ENCODE measurements around the gene RASL10A. TPM values are rescaled to one million over a fixed set of nuclear protein-coding genes. Genes with fewer than 3 reads are reported as not detected.

The RASL10A gene
- total and polyA plus RNA-seq, 2 experiments from 2014 or later: 1.6 to 3.0 TPM

GRCh38 chr22:29309332-29310064 lies 6.0 kb downstream of the RASL10A start:
- Mint-ChIP-seq H3K27me3 (ENCODE audit: insufficient read depth, low read depth, poor library complexity) (peaks cover 30% of the 10 kb centered on the region), H3K9me3 (peaks cover 13% of the 10 kb centered on the region), H3K4me3 (no peak overlapping the region), H3K27ac (no peak overlapping the region), H3K36me3 (ENCODE audit: low read depth) (peaks cover 5% of the 10 kb centered on the region; the same call in 1 of the 3 replicates), H3K4me1 (peaks cover 38% of the 10 kb centered on the region)
- ATAC-seq: no peak
- H3K27ac ChIP-seq (ENCODE audit: low read depth): no peak overlapping the region
- H3F3A ChIP-seq (replicated peaks; ENCODE audit: low read depth): peaks cover 27% of the 10 kb centered on the region
- TF ChIP-seq REST (IDR thresholded peaks at IDR 0.05; ENCODE audit: unreplicated experiment) (no peak), EZH2phosphoT487 (IDR thresholded peaks at IDR 0.05; ENCODE audit: unreplicated experiment) (no peak), POLR2AphosphoS5 (IDR thresholded peaks at IDR 0.05; ENCODE audit: low read depth) (no peak), ZNF114 (CRISPR knock-in tag; IDR thresholded peaks at IDR 0.05) (no peak), EZH2 (IDR thresholded peaks at IDR 0.05; ENCODE audit: low read depth, unreplicated experiment) (no peak), STAT1 (IDR thresholded peaks at IDR 0.05; ENCODE audit: unreplicated experiment) (no peak), ZNF462 (CRISPR knock-in tag; IDR thresholded peaks at IDR 0.05) (no peak), NANOG (IDR thresholded peaks at IDR 0.05; ENCODE audit: borderline replicate concordance) (no peak), CTCF (conservative IDR thresholded peaks at IDR 0.05; ENCODE audit: low read depth in 2 of 2) (no peak), ETS1 (IDR thresholded peaks at IDR 0.05) (no peak), JUNB (IDR thresholded peaks at IDR 0.05; ENCODE audit: unreplicated experiment) (no peak), ZNF331 (CRISPR knock-in tag; IDR thresholded peaks at IDR 0.05; ENCODE audit: low read depth) (no peak), CREB1 (CRISPR knock-in tag; IDR thresholded peaks at IDR 0.05; ENCODE audit: low read depth) (no peak)
- no peaks in the 10 kb centered on the region for H3K9me2 ChIP-seq (ENCODE audit: insufficient read depth)
- H4K20me1 ChIP-seq (replicated peaks; ENCODE audit: insufficient read depth): peaks cover 9% of the 10 kb centered on the region
- H3K4me1 ChIP-seq (ENCODE audit: insufficient read depth): peaks cover 14% of the 10 kb centered on the region; the same call in 1 of the 2 replicates
- no peak overlapping the region for H3K4me2 ChIP-seq
- H3K27me3 ChIP-seq (ENCODE audit: insufficient read depth): peaks cover 20% of the 10 kb centered on the region
- no peak overlapping the region for H2AFZ ChIP-seq
- no peaks in the 10 kb centered on the region for H3K79me2 ChIP-seq (replicated peaks; ENCODE audit: insufficient read depth)
- no peak for DNase-seq (ENCODE audit: low spot score)
- no peak overlapping the region for H3K4me3 ChIP-seq
- no peaks in the 10 kb centered on the region for H3K36me3 ChIP-seq (ENCODE audit: insufficient read depth)

Measured in GM23338 (cell line).